GM12864 (cell line): ENCODE data around the gene VWA8.
"Not testable (repeated sequence)": the region's sequence is repeated elsewhere in the genome, so short reads cannot be mapped to it uniquely, and the experiment has no call there.

Source experiments
- DNase-seq: peaks from one replicate; pipeline ENCODE4 v3.0.0-alpha.2; 2011; ENCODE audit warnings: low read depth
- H3K4me3 ChIP-seq: 2 replicates; pipeline ENCODE4 v1.5.1; 2011; ENCODE audit warnings: mild to moderate bottlenecking, low read depth, low read length, control low read depth
- TF ChIP-seq, protein P1 (sequence below): IDR thresholded peaks from 2 replicates; pipeline ENCODE4 v1.5.1; 2011; ENCODE audit warnings: low read depth, mild to moderate bottlenecking, moderate library complexity, low read length, control low read depth, inconsistent platforms; ENCODE audit errors: missing control alignments

Gene VWA8

DNA sequence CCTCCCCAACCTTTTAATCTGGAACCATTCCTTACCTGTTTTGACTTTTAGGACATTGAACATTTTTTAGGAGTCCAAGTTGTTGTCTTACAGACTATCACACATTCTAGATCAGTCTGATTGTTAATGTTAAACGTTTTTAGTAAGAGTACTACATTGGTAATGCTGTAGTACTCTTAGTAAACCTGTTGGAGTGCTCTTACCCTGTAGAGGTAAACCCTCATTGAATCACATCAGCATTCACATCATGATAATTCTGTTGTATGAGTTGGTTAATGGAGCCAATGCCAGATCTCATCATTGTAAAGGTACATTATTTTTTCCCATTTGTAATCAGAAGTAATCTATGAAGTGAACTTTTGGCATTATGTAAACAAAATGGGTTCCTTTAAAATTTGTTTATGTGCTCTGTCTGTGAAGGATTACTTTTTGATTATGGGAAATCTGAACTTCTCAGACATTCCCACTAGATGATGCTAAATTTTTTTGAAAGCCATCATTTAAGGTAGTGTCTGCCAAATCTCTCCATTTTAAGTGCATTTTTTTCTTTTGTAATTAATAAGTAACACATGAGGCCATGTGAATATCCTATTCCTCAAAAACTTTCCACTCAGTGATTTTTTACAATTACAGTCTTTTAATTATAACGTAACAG, 55.2 kb downstream of the VWA8 start:
- no peak overlapping the region for H3K4me3 ChIP-seq
- DNase-seq, result peak; percentile 25
- TF ChIP-seq, protein P1, sequence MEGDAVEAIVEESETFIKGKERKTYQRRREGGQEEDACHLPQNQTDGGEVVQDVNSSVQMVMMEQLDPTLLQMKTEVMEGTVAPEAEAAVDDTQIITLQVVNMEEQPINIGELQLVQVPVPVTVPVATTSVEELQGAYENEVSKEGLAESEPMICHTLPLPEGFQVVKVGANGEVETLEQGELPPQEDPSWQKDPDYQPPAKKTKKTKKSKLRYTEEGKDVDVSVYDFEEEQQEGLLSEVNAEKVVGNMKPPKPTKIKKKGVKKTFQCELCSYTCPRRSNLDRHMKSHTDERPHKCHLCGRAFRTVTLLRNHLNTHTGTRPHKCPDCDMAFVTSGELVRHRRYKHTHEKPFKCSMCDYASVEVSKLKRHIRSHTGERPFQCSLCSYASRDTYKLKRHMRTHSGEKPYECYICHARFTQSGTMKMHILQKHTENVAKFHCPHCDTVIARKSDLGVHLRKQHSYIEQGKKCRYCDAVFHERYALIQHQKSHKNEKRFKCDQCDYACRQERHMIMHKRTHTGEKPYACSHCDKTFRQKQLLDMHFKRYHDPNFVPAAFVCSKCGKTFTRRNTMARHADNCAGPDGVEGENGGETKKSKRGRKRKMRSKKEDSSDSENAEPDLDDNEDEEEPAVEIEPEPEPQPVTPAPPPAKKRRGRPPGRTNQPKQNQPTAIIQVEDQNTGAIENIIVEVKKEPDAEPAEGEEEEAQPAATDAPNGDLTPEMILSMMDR, result peak; percentile 68

DNA sequence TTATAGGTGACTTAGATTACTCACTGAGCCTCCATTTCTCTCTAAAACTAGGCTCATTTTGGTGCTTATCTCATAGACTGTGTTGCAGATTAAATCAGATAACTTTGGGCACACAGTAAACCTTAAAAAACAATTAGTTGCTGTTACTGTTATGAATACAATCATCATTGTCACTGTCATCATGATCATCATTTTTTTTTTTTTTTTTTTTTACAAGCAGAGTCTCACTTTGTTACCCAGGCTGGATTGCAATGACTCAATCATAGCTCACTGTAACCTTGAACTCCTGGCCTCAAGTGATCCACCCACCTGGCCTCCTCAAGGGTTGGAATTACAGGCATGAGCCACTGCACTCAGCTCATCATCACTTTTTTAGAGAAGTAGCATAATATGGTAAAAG, 60.0 kb downstream of the VWA8 start:
- TF ChIP-seq, protein P1, result no peak
- DNase-seq, result no peak
- H3K4me3 ChIP-seq, result no peak overlapping the region

DNA sequence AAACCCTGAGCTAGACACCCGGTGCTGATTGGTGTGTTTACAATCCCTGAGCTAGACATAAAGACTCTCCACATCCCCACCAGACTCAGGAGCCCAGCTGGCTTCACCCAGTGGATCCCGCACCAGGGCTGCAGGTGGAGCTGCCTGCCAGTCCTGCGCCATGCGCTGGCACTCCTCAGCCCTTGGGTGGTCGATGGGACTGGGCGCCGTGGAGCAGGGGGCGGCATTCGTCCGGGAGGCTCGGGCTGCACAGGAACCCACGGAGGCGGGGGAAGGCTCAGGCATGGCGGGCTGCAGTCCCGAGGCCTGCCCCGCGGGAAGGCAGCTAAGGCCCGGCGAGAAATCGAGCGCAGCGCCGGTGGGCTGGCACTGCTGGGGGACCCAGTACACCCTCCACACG, 62.5 kb downstream of the VWA8 start:
- not testable (repeated sequence) for DNase-seq, H3K4me3 ChIP-seq

DNA sequence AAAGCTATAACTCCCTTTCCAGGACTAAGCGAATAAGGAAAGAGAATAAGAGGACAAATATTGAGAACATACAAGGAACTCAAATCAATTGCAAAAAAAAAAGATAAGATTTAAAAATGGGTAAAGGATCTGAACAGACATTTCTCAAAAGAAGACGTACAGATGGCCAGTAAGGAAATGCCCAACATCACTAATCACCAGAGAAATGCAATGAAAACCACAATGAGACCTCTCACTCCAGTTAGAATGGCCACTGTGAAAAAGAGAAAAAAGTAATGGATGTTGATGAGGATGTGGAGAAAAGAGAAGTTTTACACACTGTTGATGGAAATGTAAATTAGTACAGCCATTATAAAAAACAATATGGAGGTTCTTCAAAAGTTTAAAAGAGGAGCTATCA, 63.8 kb downstream of the VWA8 start:
- DNase-seq, result no peak
- TF ChIP-seq, protein P1, result no peak
- H3K4me3 ChIP-seq, result no peak overlapping the region

DNA sequence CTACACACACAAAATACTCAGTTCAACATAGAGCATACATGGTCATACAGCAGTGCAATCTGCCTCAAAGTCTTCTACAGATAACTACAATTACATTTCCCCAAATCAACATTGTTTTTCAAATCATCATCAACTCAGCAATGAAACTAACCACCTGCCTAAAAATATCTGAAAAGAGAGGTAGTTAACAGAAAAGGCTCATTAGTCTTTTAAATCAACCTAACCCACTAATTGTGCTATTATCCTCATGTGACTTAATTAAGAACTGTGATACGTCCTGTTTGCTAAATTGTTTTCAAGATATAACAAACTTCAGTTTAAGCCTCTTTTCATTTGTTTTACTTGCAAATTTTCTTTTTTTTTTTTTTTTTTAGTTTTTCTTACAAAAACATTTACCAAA, 65.4 kb downstream of the VWA8 start:
- TF ChIP-seq, protein P1, result no peak
- H3K4me3 ChIP-seq, result no peak overlapping the region

DNA sequence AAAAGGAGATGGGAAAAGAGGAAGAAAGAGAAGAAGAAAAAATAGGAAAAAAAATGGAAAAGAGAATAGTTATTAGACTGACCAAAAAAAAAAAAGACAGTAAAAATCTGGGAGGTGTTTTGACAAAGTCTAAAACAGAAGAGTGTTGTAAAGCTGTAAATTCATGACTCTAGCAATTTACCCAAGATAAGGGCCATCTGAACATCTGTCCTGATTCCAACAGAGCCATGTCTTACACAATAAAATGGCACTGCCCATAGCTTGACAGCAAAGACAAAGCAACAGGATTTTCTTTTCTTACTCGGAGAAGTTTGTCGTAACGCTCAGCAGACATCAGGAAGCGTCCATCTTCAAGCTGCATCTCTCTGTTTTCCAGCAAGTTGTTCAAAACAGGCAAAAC, 69.8 kb downstream of the VWA8 start:
- H3K4me3 ChIP-seq, result no peak overlapping the region
- DNase-seq, result no peak
- TF ChIP-seq, protein P1, result no peak

More for the DNA sequence above, 65.4 kb downstream of the VWA8 start:
- no peak for DNase-seq

DNA sequence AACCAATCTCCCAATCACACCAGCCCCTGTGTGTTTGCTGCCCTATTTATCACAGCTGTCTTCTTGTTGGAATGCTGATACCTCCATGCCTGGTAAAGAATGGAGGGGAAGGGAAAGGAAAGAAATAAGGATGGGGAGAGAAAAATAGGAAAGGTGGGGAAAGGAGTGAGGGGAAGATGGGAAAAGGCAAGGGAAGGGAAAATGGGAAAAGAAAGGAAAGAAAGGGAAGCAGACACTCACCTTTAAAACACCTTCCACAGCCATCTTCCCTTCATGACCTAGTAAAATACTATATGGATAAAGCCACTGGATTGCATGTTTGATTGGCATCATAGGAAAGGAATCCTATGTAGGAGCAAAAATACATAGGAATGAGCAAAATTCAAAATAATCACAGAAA, 77.8 kb downstream of the VWA8 start:
- DNase-seq, result no peak
- TF ChIP-seq, protein P1, result no peak
- no peak overlapping the region for H3K4me3 ChIP-seq

DNA sequence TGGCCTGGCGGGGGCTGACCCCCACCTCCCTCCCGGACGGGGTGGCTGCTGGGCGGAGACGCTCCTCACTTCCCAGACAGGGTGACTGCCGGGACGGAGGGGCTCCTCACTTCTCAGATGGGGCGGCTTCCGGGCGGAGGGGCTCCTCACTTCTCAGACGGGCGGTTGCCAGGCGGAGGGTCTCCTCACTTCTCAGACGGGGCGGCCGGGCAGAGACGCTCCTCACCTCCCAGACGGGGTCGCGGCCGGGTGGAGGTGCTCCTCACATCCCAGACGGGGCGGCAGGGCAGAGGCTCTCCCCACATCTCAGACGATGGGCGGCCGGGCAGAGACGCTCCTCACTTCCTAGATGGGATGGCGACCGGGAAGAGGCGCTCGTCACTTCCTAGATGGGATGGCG, 79.0 kb downstream of the VWA8 start:
- DNase-seq, H3K4me3 ChIP-seq: not testable (repeated sequence)
